ENCODE measurements around the gene OR52N2.

Gene OR52N2

DNA sequence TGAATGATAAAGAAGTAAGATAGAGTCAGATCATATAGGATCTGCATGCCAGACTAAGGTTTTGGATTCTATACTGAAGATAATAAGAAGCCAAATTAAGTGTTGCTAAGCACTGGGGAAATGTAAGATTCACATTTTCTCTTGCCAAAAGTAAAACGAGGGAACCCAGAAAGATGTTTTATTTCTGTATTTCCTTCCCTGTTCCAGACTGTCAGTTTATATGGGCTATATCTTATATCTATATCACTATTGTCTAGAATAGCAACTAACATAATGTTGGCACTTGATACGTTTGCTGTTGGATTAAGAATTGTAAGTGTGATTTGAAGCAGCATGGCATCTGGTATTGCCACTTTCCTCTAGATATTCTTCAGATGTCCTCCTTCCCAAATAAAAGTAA lies 24.7 kb downstream of the OR52N2 start:
- Histone ChIP-seq H3K4me1 (ENCODE audit: control insufficient read depth, insufficient read depth, low read length) (no peaks in the 10 kb centered on the region), H3K4me3 (ENCODE audit: low read depth, low read length) (no peak overlapping the region), H3K27ac (ENCODE audit: extremely low read depth, low read depth, low read length) (no peak overlapping the region), H3K9me3 (ENCODE audit: control insufficient read depth, insufficient read depth, low read depth, low read length) (no peaks in the 10 kb centered on the region), H3K36me3 (ENCODE audit: control insufficient read depth in 2 of 2, insufficient read depth in 1 of 2, low read length in 2 of 2) (no peaks in the 10 kb centered on the region)
- POLR2A ChIA-PET = no interaction called here
- CTCF ChIA-PET = no interaction called here
- TF ChIP-seq ZNF10 (tag by site-specific recombination; IDR thresholded peaks at IDR 0.05) (no peak), ZNF335 (tag by site-specific recombination; conservative IDR thresholded peaks at IDR 0.05) (no peak), ZNF362 (tag by site-specific recombination; IDR thresholded peaks at IDR 0.05) (no peak), ZNF148 (tag by site-specific recombination; IDR thresholded peaks at IDR 0.05; ENCODE audit: borderline replicate concordance) (no peak), ZNF837 (tag by site-specific recombination; IDR thresholded peaks at IDR 0.05) (no peak), ZBTB17 (tag by site-specific recombination; IDR thresholded peaks at IDR 0.05) (no peak), SETDB1 (IDR thresholded peaks at IDR 0.05; ENCODE audit: insufficient read length, low read length) (no peak), ZNF561 (tag by site-specific recombination; IDR thresholded peaks at IDR 0.05; ENCODE audit: borderline replicate concordance) (no peak), ZNF624 (tag by site-specific recombination; IDR thresholded peaks at IDR 0.05) (no peak), GLI4 (tag by site-specific recombination; IDR thresholded peaks at IDR 0.05) (no peak), ZNF701 (tag by site-specific recombination; IDR thresholded peaks at IDR 0.05) (no peak), ZNF157 (tag by site-specific recombination; IDR thresholded peaks at IDR 0.05) (no peak), ZNF146 (tag by site-specific recombination; IDR thresholded peaks at IDR 0.05) (no peak), ZNF76 (tag by site-specific recombination; IDR thresholded peaks at IDR 0.05; ENCODE audit: borderline replicate concordance, low read depth) (no peak)
- TF ChIP-seq, protein P1, sequence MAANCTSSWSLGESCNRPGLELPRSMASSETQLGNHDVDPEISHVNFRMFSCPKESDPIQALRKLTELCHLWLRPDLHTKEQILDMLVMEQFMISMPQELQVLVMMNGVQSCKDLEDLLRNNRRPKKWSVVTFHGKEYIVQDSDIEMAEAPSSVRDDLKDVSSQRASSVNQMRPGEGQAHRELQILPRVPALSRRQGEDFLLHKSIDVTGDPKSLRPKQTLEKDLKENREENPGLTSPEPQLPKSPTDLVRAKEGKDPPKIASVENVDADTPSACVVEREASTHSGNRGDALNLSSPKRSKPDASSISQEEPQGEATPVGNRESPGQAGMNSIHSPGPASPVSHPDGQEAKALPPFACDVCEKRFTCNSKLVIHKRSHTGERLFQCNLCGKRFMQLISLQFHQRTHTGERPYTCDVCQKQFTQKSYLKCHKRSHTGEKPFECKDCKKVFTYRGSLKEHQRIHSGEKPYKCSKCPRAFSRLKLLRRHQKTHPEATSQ (tag by site-specific recombination; IDR thresholded peaks at IDR 0.05) = no peak
- TF ChIP-seq, protein P2, sequence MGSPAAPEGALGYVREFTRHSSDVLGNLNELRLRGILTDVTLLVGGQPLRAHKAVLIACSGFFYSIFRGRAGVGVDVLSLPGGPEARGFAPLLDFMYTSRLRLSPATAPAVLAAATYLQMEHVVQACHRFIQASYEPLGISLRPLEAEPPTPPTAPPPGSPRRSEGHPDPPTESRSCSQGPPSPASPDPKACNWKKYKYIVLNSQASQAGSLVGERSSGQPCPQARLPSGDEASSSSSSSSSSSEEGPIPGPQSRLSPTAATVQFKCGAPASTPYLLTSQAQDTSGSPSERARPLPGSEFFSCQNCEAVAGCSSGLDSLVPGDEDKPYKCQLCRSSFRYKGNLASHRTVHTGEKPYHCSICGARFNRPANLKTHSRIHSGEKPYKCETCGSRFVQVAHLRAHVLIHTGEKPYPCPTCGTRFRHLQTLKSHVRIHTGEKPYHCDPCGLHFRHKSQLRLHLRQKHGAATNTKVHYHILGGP (tag by site-specific recombination; IDR thresholded peaks at IDR 0.05) = no peak

DNA sequence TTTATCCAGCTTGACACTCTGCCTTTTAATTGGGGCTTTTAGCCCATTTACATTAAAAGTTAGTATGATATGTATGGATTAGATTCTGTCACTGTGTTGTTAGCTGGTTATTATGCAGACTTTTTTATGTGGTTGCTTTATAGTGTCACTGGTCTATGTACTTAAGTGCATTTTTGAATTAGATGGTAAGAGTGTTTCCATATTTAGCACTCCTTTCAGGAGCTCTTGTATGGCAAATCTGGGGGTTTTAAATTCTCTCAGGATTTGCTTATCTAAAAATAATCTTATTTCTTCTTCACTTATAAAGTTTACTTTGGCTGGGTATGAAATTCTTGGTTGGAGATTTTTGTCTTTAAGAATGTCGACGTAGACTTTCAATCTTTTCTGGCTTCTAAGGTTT lies 29.0 kb downstream of the OR52N2 start:
- CTCF ChIA-PET = no interaction called here
- POLR2A ChIA-PET = no interaction called here
- Histone ChIP-seq H3K4me1 (ENCODE audit: control insufficient read depth, insufficient read depth, low read length) (no peaks in the 10 kb centered on the region), H3K9me3 (ENCODE audit: control insufficient read depth, insufficient read depth, low read depth, low read length) (no peaks in the 10 kb centered on the region), H3K4me3 (ENCODE audit: low read depth, low read length) (no peak overlapping the region), H3K36me3 (ENCODE audit: control insufficient read depth in 2 of 2, insufficient read depth in 1 of 2, low read length in 2 of 2) (no peaks in the 10 kb centered on the region), H3K27ac (ENCODE audit: extremely low read depth, low read depth, low read length) (no peak overlapping the region)
- TF ChIP-seq, protein P3, sequence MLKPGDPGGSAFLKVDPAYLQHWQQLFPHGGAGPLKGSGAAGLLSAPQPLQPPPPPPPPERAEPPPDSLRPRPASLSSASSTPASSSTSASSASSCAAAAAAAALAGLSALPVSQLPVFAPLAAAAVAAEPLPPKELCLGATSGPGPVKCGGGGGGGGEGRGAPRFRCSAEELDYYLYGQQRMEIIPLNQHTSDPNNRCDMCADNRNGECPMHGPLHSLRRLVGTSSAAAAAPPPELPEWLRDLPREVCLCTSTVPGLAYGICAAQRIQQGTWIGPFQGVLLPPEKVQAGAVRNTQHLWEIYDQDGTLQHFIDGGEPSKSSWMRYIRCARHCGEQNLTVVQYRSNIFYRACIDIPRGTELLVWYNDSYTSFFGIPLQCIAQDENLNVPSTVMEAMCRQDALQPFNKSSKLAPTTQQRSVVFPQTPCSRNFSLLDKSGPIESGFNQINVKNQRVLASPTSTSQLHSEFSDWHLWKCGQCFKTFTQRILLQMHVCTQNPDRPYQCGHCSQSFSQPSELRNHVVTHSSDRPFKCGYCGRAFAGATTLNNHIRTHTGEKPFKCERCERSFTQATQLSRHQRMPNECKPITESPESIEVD (tag by site-specific recombination; IDR thresholded peaks at IDR 0.05) = no peak
- TF ChIP-seq ZNF121 (tag by site-specific recombination; IDR thresholded peaks at IDR 0.05) = no peak
- TF ChIP-seq ZNF677 (tag by site-specific recombination; IDR thresholded peaks at IDR 0.05) = no peak
- TF ChIP-seq MZF1 (tag by site-specific recombination; IDR thresholded peaks at IDR 0.05; ENCODE audit: borderline replicate concordance) = no peak
- TF ChIP-seq ZNF843 (tag by site-specific recombination; IDR thresholded peaks at IDR 0.05) = no peak
- TF ChIP-seq ZBTB1 (tag by site-specific recombination; IDR thresholded peaks at IDR 0.05) = no peak
